Measurements from ENCODE around the gene RPL38.

DNA sequence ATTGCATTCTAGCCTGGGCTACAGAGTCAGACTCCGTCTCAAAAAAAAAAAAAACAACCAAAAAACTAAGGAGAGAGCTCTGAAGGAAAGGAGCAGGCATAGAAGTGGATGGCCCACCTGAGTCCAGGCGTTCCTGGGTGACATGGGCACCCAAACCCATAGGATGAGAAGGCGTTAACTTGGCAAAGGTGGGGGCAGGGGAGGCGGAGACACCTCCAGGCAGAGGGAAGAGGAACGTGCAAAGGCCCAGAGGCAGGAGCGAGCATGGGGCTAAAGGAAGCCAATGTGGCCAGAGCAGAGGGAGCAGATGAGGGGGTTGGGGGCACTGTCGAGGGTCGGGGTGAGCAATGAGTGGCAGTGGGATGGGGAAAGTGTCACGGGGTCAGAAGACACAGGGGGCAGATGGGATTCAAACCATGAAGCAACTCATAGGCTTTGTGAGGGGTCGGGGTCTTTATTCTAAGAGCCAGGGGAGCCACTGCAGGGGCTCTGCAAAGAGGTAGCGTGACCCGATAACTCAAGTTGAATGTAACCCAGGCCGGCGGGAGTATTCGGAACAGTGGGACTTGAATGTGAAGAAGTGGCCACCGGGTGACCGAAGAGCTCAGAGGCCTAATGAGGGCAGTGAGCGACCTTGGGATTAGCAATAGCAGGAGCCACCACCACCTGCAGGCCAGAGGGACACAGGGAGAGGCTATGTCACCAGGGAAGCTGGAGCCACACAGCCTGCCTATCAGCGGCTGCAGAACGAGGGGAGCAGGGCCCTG lies 21.7 kb downstream of the RPL38 start:
- TF ChIP-seq POLR2AphosphoS5 (IDR thresholded peaks at IDR 0.05; ENCODE audit: low read depth) (no peak), EZH2phosphoT487 (IDR thresholded peaks at IDR 0.05; ENCODE audit: unreplicated experiment) (no peak), JUNB (IDR thresholded peaks at IDR 0.05; ENCODE audit: unreplicated experiment) (no peak), EZH2 (IDR thresholded peaks at IDR 0.05; ENCODE audit: low read depth, unreplicated experiment) (no peak), CREB1 (CRISPR knock-in tag; IDR thresholded peaks at IDR 0.05; ENCODE audit: low read depth) (no peak), ETS1 (IDR thresholded peaks at IDR 0.05) (no peak)
- TF ChIP-seq, protein P1, sequence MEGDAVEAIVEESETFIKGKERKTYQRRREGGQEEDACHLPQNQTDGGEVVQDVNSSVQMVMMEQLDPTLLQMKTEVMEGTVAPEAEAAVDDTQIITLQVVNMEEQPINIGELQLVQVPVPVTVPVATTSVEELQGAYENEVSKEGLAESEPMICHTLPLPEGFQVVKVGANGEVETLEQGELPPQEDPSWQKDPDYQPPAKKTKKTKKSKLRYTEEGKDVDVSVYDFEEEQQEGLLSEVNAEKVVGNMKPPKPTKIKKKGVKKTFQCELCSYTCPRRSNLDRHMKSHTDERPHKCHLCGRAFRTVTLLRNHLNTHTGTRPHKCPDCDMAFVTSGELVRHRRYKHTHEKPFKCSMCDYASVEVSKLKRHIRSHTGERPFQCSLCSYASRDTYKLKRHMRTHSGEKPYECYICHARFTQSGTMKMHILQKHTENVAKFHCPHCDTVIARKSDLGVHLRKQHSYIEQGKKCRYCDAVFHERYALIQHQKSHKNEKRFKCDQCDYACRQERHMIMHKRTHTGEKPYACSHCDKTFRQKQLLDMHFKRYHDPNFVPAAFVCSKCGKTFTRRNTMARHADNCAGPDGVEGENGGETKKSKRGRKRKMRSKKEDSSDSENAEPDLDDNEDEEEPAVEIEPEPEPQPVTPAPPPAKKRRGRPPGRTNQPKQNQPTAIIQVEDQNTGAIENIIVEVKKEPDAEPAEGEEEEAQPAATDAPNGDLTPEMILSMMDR (conservative IDR thresholded peaks at IDR 0.05; ENCODE audit: low read depth in 2 of 2), result no peak
- TF ChIP-seq, protein P2, sequence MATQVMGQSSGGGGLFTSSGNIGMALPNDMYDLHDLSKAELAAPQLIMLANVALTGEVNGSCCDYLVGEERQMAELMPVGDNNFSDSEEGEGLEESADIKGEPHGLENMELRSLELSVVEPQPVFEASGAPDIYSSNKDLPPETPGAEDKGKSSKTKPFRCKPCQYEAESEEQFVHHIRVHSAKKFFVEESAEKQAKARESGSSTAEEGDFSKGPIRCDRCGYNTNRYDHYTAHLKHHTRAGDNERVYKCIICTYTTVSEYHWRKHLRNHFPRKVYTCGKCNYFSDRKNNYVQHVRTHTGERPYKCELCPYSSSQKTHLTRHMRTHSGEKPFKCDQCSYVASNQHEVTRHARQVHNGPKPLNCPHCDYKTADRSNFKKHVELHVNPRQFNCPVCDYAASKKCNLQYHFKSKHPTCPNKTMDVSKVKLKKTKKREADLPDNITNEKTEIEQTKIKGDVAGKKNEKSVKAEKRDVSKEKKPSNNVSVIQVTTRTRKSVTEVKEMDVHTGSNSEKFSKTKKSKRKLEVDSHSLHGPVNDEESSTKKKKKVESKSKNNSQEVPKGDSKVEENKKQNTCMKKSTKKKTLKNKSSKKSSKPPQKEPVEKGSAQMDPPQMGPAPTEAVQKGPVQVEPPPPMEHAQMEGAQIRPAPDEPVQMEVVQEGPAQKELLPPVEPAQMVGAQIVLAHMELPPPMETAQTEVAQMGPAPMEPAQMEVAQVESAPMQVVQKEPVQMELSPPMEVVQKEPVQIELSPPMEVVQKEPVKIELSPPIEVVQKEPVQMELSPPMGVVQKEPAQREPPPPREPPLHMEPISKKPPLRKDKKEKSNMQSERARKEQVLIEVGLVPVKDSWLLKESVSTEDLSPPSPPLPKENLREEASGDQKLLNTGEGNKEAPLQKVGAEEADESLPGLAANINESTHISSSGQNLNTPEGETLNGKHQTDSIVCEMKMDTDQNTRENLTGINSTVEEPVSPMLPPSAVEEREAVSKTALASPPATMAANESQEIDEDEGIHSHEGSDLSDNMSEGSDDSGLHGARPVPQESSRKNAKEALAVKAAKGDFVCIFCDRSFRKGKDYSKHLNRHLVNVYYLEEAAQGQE (IDR thresholded peaks at IDR 0.05; ENCODE audit: unreplicated experiment), result no peak

Measured in GM23338 (cell line).